Activated T-cell treated with anti-CD3 and anti-CD28 coated beads for 1 hour (primary cell): Measurements from ENCODE around the gene MACF1.

ENCODE experiments used
- DNase-seq: peaks from one replicate; pipeline ENCODE4 v3.0.0-alpha.2; 2020; ENCODE audit warnings: low read depth

The MACF1 gene

DNA sequence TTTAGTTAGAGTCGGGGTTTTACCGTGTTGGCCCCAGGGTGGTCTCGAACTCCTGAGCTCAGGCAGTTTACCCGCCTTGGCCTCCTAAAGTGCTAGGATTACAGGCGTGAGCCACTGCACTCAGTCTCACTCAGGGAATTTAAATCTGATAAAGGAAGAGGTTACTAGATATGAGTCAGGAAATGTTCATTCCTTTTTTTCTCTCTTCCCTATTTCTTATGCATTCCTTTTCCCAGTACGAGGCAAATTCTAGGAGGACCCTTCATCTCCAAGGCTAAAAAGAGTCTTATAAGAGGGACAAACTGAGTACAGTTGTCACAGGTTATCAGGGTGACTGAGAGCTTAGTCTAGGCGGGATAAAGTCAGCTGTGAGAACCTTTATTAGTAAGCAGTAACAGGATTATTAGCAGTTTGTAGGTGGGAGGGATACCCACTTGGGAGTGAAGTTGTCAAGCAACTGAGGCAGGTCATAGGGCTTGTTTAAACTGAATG, 9.1 kb downstream of the MACF1 start:
- DNase-seq = no peak

- no peak for DNase-seq
These were observed 9.7 kb downstream of the MACF1 start for GRCh38 chr1:39214021-39214713.

GRCh38 chr1:39214714-39214997, 10.2 kb downstream of the MACF1 start:
- DNase-seq = no peak

DNA sequence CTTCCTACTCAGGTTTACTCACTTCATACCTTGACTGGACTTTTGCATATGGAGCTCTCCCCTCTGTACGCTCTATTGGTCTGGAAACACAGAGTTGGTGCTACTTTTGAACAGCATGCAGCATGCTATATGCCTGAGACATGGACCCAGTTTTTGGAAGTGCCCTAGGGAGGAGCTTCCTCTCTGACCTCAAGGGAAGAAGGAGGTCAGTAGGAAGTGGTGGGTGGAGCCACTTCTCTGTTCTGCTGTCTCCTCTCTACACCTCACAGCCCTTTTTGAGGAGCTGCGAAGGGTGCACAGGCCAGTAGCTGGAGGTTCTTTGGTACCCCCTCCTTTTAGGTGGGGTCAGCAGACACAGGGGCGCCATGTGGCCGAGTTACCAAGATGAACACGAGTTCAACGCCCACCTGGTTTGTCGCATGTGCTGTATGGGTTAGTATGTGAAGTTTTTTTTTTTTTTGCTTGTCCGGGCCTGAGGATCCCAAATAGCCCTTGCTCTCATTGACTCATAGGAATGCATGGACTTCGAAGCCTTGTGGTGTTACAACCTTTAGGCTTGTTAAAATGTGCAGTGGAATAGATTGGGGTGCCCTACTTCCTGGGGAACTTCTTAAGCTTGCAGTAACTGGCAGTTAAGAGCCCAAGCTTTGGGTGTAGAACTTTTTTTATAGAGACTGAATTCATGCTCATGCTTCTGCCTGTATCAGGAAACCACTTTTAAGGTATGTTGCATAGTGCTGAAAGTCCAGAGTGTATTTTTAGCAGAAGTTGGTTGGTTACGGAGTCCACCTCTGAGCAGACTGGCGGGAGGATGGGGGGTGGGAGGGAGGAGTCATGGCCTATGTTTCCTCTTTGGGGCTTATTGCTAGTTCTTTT, 10.7 kb downstream of the MACF1 start:
- DNase-seq = no peak

- no peak for DNase-seq
These were observed 12.3 kb downstream of the MACF1 start for GRCh38 chr1:39216771-39217170.

- no peak for DNase-seq
These were observed 16.7 kb downstream of the MACF1 start for GRCh38 chr1:39220891-39221870.

DNA sequence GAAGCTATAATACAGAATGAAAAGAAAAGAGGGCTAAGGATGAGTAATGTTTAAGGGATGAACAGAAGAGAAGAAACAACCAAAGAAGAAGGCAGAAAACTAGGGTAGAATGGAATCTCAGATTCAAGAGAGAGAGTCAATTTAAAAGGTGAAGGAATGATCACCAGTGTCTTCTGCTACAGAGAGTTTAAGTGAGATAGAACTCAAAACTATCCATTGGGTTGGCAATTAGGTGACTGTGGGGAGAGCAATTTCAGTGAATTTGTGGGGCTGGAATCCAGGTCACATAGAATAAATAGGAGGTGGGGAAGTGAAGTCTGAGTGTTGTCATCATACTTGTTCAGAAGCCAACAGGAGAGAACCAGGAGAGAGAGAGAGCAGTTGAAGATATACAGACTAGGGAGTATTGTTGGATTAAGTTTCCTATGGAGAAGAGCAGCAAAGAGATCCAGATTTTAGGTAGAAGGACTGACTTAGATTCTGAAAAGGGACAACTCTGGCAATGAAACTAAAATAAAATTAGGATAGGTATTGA, 19.9 kb downstream of the MACF1 start:
- no peak for DNase-seq

GRCh38 chr1:39226836-39227235, 22.3 kb downstream of the MACF1 start:
- DNase-seq = no peak

GRCh38 chr1:39228252-39228651, 23.8 kb downstream of the MACF1 start:
- no peak for DNase-seq

- no peak for DNase-seq
These were observed 25.0 kb downstream of the MACF1 start for GRCh38 chr1:39229504-39229903.

- DNase-seq = no peak
These were observed 26.0 kb downstream of the MACF1 start for GRCh38 chr1:39230261-39231190.

- DNase-seq = no peak
These were observed 32.5 kb downstream of the MACF1 start for GRCh38 chr1:39236971-39237370.

DNA sequence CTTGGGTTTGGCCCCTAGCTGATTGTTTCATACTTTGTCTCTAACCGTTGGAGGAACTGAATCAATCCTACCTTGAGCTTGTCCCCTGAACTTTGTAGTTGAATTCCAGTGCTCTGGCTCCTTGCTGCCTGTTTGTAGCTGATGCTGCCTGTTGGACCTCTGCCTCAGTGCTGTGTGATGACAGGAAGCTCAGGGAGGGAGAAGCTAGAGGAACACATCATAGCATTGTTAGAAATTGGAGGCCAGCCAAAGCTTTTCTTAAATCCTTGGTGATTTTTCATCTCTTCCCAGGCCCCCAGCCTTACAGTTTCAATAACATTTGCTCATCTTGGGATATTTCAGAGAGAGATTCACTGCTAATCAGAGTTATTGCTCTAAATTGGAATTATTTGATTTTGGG, 34.0 kb downstream of the MACF1 start:
- DNase-seq = no peak

- no peak for DNase-seq
These were observed 35.5 kb downstream of the MACF1 start for GRCh38 chr1:39239968-39240367.

- DNase-seq = no peak
These were observed 38.8 kb downstream of the MACF1 start for GRCh38 chr1:39243302-39243701.

DNA sequence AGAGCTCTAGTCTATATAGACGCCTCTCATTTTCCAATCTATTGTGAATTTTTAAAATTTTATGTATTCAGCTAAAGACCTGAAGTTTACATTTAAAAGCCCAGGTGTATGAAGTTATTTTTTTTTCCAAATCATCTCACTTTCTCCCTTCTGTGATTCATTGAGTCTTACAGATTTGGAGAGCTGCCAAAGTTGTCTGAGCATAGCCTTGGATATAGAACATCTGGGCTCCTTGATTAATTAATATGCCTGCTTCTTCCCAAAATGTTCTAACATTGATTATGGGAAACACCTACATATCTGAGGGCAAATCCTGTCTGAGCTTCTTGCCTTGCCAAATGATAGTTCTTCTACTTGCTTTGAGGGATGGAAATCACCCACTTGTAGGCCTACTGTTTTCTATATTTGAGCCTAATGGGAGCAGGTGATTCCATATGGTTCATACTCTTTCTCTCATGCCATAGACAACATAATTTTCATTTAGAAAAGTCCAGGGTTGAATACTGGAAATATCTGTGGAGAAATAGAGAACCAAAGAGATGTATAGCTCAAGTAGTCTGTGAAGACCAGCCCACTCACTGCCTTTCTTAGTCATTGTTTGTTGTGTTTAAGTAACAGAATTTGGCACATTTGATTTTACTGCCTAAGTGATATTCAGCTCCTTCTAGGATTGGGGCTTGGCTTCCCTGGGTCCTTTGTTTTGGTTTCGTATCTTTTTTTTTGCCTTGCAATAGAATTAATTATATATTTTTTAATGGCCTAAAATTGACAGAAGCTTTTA, 46.2 kb downstream of the MACF1 start:
- no peak for DNase-seq

GRCh38 chr1:39255222-39255621, 50.7 kb downstream of the MACF1 start:
- no peak for DNase-seq

DNA sequence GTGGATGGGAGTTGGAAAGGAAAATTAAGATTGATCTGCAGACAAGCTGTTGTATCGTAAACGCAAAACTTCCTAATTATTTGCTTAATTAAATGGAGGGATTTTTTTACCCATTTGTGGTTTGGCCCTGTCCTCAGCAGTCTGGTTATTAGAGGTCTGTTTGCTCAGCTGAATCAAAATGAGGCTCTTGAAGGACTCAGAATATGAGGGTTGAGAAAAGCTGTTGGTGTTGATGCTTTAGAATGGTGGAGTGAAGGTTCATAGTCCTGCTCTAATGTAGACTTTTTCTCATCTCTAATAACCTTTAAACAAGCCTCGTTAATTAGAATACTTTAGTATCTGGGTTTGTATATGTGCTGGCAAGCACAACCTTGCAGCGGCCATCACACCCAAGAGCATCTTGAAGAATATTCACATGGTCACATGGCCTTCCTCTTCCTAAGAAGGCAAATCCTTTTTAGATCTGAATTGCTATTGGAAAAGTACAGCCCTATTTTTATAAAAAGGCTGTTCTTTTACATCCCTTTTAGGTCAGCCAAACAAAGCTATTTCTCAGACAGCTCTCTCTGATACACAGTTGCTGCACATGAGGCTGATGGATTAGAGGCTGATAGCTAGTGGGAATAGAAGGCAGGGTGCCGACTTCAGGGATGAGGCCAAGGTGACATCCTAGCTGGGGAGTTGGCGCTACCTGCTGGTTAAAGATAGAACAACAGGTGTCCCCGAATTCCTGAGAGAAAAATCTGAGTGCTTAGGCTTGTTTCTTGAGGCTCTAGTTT, 53.8 kb downstream of the MACF1 start:
- DNase-seq = peak; percentile 57

DNA sequence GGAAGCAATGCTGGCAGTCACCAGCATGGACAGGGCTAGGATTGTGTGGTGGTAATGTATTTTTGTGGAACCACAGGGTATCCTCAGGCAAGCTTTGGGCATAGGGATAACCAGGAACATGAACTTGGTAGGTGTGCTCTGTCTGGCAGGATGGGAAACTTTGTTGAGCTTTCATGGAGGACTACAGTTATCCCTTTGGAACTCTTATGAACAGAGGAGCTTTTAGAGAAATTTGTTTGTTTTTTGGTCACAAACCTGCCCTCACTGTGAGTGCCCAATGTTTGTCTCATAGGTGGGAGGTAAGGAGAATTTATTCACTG, 54.4 kb downstream of the MACF1 start:
- DNase-seq = no peak
